Lung (tissue), 12 donors: ENCODE results near the gene POC5. TPM values are rescaled to one million over a fixed set of nuclear protein-coding genes. Genes with fewer than 3 reads are reported as not detected.

Source experiments
- ATAC-seq: fragments of 200-7000 bp; cut with Tn5 transposase; one replicate; pipeline ENCODE4 v1.9.1; 2020; ENCODE audit warnings: moderate number of reproducible peaks; ENCODE audit not compliant: insufficient read depth, low FRiP score
- DNase-seq, 3 donors: peaks; one replicate each; pipeline ENCODE4 v3.0.0-alpha.2; 2013 to 2017
- H3K27ac ChIP-seq, 2 donors: one replicate each; pipeline ENCODE4 v1.5.1; 2013; ENCODE audit warnings: mild to moderate bottlenecking in 2 of 2, moderate library complexity in 2 of 2, control low read depth in 1 of 2, inconsistent platforms in 1 of 2, low read depth in 1 of 2, low read length in 1 of 2
- H3K27me3 ChIP-seq, 3 donors: one replicate each; pipeline ENCODE4 v1.5.1; 2013; ENCODE audit warnings: low read length in 2 of 3; ENCODE audit not compliant: control insufficient read depth in 3 of 3, insufficient read depth in 3 of 3
- H3K36me3 ChIP-seq, 4 donors: one replicate each; pipeline ENCODE4 v1.5.1; 2013; ENCODE audit warnings: low read length in 4 of 4, mild to moderate bottlenecking in 1 of 4, moderate library complexity in 1 of 4; ENCODE audit not compliant: control insufficient read depth in 4 of 4, insufficient read depth in 4 of 4
- H3K4me1 ChIP-seq, 5 donors: one replicate each; pipeline ENCODE4 v1.5.1; 2013; ENCODE audit warnings: low read length in 5 of 5, mild to moderate bottlenecking in 2 of 5, moderate library complexity in 1 of 5; ENCODE audit not compliant: control insufficient read depth in 5 of 5, insufficient read depth in 5 of 5
- H3K4me3 ChIP-seq: one replicate; pipeline ENCODE4 v1.5.1; 2013; ENCODE audit warnings: mild to moderate bottlenecking, control low read depth, moderate library complexity
- H3K9ac ChIP-seq, 2 donors: one replicate each; pipeline ENCODE4 v1.5.1; 2013; ENCODE audit warnings: low read length in 2 of 2, control low read depth in 1 of 2; ENCODE audit not compliant: insufficient read depth in 1 of 2
- H3K9me3 ChIP-seq, 4 donors: one replicate each; pipeline ENCODE4 v1.5.1; 2013; ENCODE audit warnings: low read length in 3 of 4, mild to moderate bottlenecking in 1 of 4, moderate library complexity in 1 of 4; ENCODE audit not compliant: control insufficient read depth in 4 of 4, insufficient read depth in 3 of 4
- CTCF ChIP-seq: IDR thresholded peaks from 2 replicates; pipeline ENCODE4 v1.5.1; 2012; ENCODE audit warnings: mild to moderate bottlenecking; ENCODE audit errors: control extremely low read depth, extremely low read depth
- WGBS, 2 donors: extraction: QIAGEN DNeasy Blood & Tissue Kit; methylation state at CpG; one replicate each; pipeline ENCODE4 v1.1.7; 2013; 5-methylcytosine and 5-hydroxymethylcytosine counted together
- polyA plus RNA-seq, 2 donors: library from polyadenylated mRNA; stranded (reverse); fragments of 200-250 nt; gene quantifications; one replicate each; pipeline ENCODE4 v1.2.1, GENCODE V29; 2013
- total RNA-seq, 2 donors: library from RNA; depleted of rRNA in 1 of 2; stranded (reverse); fragments of >200 nt in 1 of 2; gene quantifications; one replicate each; pipeline ENCODE4 v1.2.1, GENCODE V29; 2014 to 2021
- donor health status: control.
- donor health status: control.
- donor health status: Bipolar disorder and iron deficiency.
- donor health status: healthy.
- donor health status: DM: yes; HTN: yes; CAD: no.

Gene POC5
- total and polyA plus RNA-seq, 4 donors, result 7.7 to 18.0 (median 11.0) TPM

GRCh38 chr5:75666801-75667200, 50.4 kb downstream of the POC5 start:
- TF ChIP-seq CTCF, result no peak
- H3K27me3 ChIP-seq, result no peaks in the 10 kb centered on the region
- 91 to 96% methylated on average over 6 of the region's 6 CpGs for WGBS, 2 donors
- no peak overlapping the region for H3K4me3 ChIP-seq
- ATAC-seq (no peak), DNase-seq (no peak)
- H3K36me3 ChIP-seq, result no peaks in the 10 kb centered on the region
- no peak overlapping the region for H3K27ac ChIP-seq
- H3K4me1 ChIP-seq, result peaks cover 0 to 3% (median 0%) of the 10 kb centered on the region in 5 donors
- H3K9ac ChIP-seq, result no peak overlapping the region
- H3K9me3 ChIP-seq, result no peaks in the 10 kb centered on the region

- no peak for DNase-seq
- TF ChIP-seq CTCF, result no peak
- H3K9ac ChIP-seq, result no peak overlapping the region
- no peaks in the 10 kb centered on the region for H3K9me3 ChIP-seq
- ATAC-seq, result no peak
- no peak overlapping the region for H3K4me3 ChIP-seq
- H3K27me3 ChIP-seq, result no peaks in the 10 kb centered on the region
- 96 to 99% methylated on average over 2 of the region's 2 CpGs for WGBS, 2 donors
- H3K36me3 ChIP-seq, result no peaks in the 10 kb centered on the region
- H3K27ac ChIP-seq, result no peak overlapping the region
- H3K4me1 ChIP-seq, result peaks cover 0 to 3% (median 0%) of the 10 kb centered on the region in 5 donors
Observed at GRCh38 chr5:75664979-75665378, 52.3 kb downstream of the POC5 start.

- no peak for TF ChIP-seq CTCF
- H3K27ac ChIP-seq, result no peak overlapping the region
Observed at GRCh38 chr5:75663579-75664284, 53.5 kb downstream of the POC5 start.

GRCh38 chr5:75662061-75662460, 55.2 kb downstream of the POC5 start:
- Histone ChIP-seq H3K9me3 (no peaks in the 10 kb centered on the region), H3K9ac (no peak overlapping the region), H3K4me3 (no peak overlapping the region), H3K27ac (no peak overlapping the region), H3K4me1 (no peaks in the 10 kb centered on the region), H3K36me3 (no peaks in the 10 kb centered on the region), H3K27me3 (no peaks in the 10 kb centered on the region)
- DNase-seq (no peak), ATAC-seq (no peak)
- TF ChIP-seq CTCF, result no peak
- WGBS, 2 donors, result 94 to 95% methylated on average over 2 of the region's 2 CpGs

More at GRCh38 chr5:75663579-75664284, 53.5 kb downstream of the POC5 start:
- 87 to 89% methylated on average over 12 of the region's 12 CpGs for WGBS, 2 donors
- ATAC-seq (no peak), DNase-seq (no peak)
- H3K9me3 ChIP-seq, result no peaks in the 10 kb centered on the region
- H3K4me3 ChIP-seq, result no peak overlapping the region
- H3K9ac ChIP-seq, result no peak overlapping the region
- H3K27me3 ChIP-seq, result no peaks in the 10 kb centered on the region
- no peaks in the 10 kb centered on the region for H3K4me1 ChIP-seq
- no peaks in the 10 kb centered on the region for H3K36me3 ChIP-seq
